ENCODE results near the gene TIMM13. TPM values are rescaled to one million over a fixed set of nuclear protein-coding genes. Genes with fewer than 3 reads are reported as not detected.
"Not testable (repeated sequence)": the region's sequence is repeated elsewhere in the genome, so short reads cannot be mapped to it uniquely, and the experiment has no call there.

TIMM13 gene
- total and polyA plus RNA-seq, 9 of the 15 experiments (the other 6 are each of a cell fraction or from before 2014, with no cell fraction given) = 17.6 to 215 (median 71.8) TPM

- in situ Hi-C loops (cut with MboI); H3K9me1 ChIP-seq (ENCODE audit: control insufficient read depth, insufficient read depth, low read length); H3K9ac ChIP-seq (ENCODE audit: insufficient read depth in 1 of 2, low read depth in 2 of 2, low read length in 2 of 2); H3K4me3 ChIP-seq; H3K27ac ChIP-seq (ENCODE audit: extremely low read depth, low read depth, low read length); DNase-seq (ENCODE audit: extremely low read depth in 1 of 4, low spot score in 3 of 4); H3K9me3 ChIP-seq (replicated peaks; ENCODE audit: control insufficient read depth, insufficient read depth, low read depth, low read length); H3K4me2 ChIP-seq (ENCODE audit: insufficient read depth, low read length); FAIRE-seq; H3K36me3 ChIP-seq (ENCODE audit: control insufficient read depth, insufficient read depth, low read length); H3K79me2 ChIP-seq (ENCODE audit: control insufficient read depth, insufficient read depth, low read length); H3K27me3 ChIP-seq (ENCODE audit: control insufficient read depth in 2 of 2, insufficient read depth in 2 of 2, low read length in 2 of 2); H4K20me1 ChIP-seq (replicated peaks; ENCODE audit: control insufficient read depth, insufficient read depth, low read length); ATAC-seq; BruUV-seq (replicated peaks); H2AFZ ChIP-seq (ENCODE audit: low read depth, low read length); CTCF ChIA-PET (ENCODE audit: low intra/inter-chr PET ratio); intact Hi-C loops (cut with micrococcal nuclease): not testable (repeated sequence)
- WGBS (ENCODE audit: insufficient coverage, low coverage, missing lambda C conversion rate) = 48% methylated on average over 5 of the region's 5 CpGs
- POLR2A ChIA-PET = interaction anchor here (1.6 to 1.7 kb wide), 2 partner anchors 9 to 13 kb away, joined by 4 to 7 read pairs; partner anchors contain the start of gene GADD45B
- peaks cover 0 to 20% of the 10 kb centered on the region in 2 experiments; a peak in 2 of 5 replicates for H3K4me1 ChIP-seq (replicated peaks in 1 of 2; ENCODE audit: control insufficient read depth in 2 of 2, insufficient read depth in 2 of 2, low read length in 2 of 2)
- TF ChIP-seq, protein P1, sequence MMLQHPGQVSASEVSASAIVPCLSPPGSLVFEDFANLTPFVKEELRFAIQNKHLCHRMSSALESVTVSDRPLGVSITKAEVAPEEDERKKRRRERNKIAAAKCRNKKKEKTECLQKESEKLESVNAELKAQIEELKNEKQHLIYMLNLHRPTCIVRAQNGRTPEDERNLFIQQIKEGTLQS (IDR thresholded peaks at IDR 0.05) = peak; percentile 31; the same call in 1 of the 2 replicates
- TF ChIP-seq, protein P1 (CRISPR knock-in tag; conservative IDR thresholded peaks at IDR 0.05) = not testable (repeated sequence)
Observed at GRCh38 chr19:2463694-2464093, 36.3 kb upstream of the TIMM13 start.

DNA sequence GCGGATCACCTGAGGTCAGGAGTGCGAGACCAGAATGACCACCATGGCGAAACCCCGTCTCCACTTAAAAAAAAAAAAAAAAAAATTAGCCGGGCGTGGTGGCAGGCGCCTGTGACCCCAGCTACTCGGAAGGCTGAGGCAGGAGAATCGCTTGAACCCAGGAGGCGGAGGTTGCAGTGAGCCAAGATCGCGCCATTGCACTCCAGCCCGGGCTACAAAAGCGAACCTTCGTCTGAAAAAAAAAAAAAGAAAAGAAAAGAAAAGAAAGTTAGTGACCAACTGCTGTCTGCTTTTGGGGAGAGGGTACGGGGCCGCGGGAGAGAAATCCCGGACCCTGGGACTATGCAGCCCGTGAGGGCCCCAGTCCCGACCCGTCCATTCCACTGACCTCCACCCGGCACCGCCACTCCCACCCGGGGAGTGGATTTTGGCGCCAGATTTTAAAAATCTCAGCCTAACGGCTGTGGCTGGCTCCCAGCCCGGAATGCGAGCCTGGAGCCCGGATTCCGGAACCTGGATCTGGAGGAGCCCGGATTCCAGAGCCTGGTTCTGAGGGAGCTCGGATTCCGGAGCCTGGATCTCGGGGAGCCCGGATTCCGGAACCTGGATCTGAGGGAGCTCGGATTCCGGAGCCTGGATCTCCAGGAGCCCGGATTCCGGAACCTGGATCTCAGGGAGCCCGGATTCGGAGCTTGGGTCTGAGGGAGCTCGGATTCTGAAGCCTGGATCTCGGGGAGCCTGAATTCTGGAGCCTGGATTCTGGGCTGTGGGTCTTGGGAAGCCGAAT is 35.4 kb upstream of the TIMM13 start:
- in situ Hi-C loops (cut with MboI) = no loop called here
- peak; percentile 41; the same call in 1 of the 2 replicates for TF ChIP-seq NFIC (IDR thresholded peaks at IDR 0.05)
- no peak for TF ChIP-seq RNF2 (IDR thresholded peaks at IDR 0.05)
- 0 out of 2 replicates have a peak, but pooled peaks have one; percentile 21 for TF ChIP-seq ADNP (tag; IDR thresholded peaks at IDR 0.05)
- TF ChIP-seq KDM1A (IDR thresholded peaks at IDR 0.05) = peak; percentile 51 to 68; a peak in 3 of 4 replicates
- TF ChIP-seq, protein P2, sequence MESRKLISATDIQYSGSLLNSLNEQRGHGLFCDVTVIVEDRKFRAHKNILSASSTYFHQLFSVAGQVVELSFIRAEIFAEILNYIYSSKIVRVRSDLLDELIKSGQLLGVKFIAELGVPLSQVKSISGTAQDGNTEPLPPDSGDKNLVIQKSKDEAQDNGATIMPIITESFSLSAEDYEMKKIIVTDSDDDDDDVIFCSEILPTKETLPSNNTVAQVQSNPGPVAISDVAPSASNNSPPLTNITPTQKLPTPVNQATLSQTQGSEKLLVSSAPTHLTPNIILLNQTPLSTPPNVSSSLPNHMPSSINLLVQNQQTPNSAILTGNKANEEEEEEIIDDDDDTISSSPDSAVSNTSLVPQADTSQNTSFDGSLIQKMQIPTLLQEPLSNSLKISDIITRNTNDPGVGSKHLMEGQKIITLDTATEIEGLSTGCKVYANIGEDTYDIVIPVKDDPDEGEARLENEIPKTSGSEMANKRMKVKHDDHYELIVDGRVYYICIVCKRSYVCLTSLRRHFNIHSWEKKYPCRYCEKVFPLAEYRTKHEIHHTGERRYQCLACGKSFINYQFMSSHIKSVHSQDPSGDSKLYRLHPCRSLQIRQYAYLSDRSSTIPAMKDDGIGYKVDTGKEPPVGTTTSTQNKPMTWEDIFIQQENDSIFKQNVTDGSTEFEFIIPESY (CRISPR knock-in tag; IDR thresholded peaks at IDR 0.05) = peak; percentile 39; the same call in 1 of the 2 replicates
- TF ChIP-seq TEAD2 (tag; IDR thresholded peaks at IDR 0.05) = 0 out of 2 replicates have a peak, but pooled peaks have one; percentile 34
- no peak for TF ChIP-seq MYBL2 (IDR thresholded peaks at IDR 0.05; ENCODE audit: low read depth)
- no peak for TF ChIP-seq MYBL2 (CRISPR knock-in tag; IDR thresholded peaks at IDR 0.05; ENCODE audit: borderline replicate concordance)
- no peak for TF ChIP-seq SMARCE1 (IDR thresholded peaks at IDR 0.05)
- TF ChIP-seq SAP30 (IDR thresholded peaks at IDR 0.05; ENCODE audit: borderline replicate concordance, insufficient read depth, low read depth, low read length, poor library complexity, severe bottlenecking) = no peak
- intact Hi-C loops (cut with micrococcal nuclease) = no loop called here
- no peak for ATAC-seq
- no peak overlapping the region for H3K4me2 ChIP-seq (ENCODE audit: insufficient read depth, low read length)
- FAIRE-seq = no peak
- no peak overlapping the region for H3K4me3 ChIP-seq
- H3K9ac ChIP-seq (ENCODE audit: insufficient read depth in 1 of 2, low read depth in 2 of 2, low read length in 2 of 2) = no peak overlapping the region
- H3K27me3 ChIP-seq (ENCODE audit: control insufficient read depth in 2 of 2, insufficient read depth in 2 of 2, low read length in 2 of 2) = no peaks in the 10 kb centered on the region
- H4K20me1 ChIP-seq (replicated peaks; ENCODE audit: control insufficient read depth, insufficient read depth, low read length) = no peaks in the 10 kb centered on the region
- ChIA-PET POLR2A (interaction anchor here (0.7 to 3.4 kb wide), 3 partner anchors 9 to 356 kb away, joined by 3 to 15 read pairs (median 4); partner anchors contain the start of gene GADD45B), CTCF (ENCODE audit: low intra/inter-chr PET ratio) (no interaction called here)
- H2AFZ ChIP-seq (ENCODE audit: low read depth, low read length) = no peak overlapping the region
- no peaks in the 10 kb centered on the region for H3K36me3 ChIP-seq (ENCODE audit: control insufficient read depth, insufficient read depth, low read length)
- H3K4me1 ChIP-seq (replicated peaks in 1 of 2; ENCODE audit: control insufficient read depth in 2 of 2, insufficient read depth in 2 of 2, low read length in 2 of 2) = peaks cover 0 to 20% of the 10 kb centered on the region in 2 experiments; a peak in 2 of 5 replicates
- DNase-seq (ENCODE audit: extremely low read depth in 1 of 4, low spot score in 3 of 4) = no peak
- 63% methylated on average over 20 of the region's 46 CpGs for WGBS (ENCODE audit: insufficient coverage, low coverage, missing lambda C conversion rate)
- H3K27ac ChIP-seq (ENCODE audit: extremely low read depth, low read depth, low read length) = no peak overlapping the region
- no peaks in the 10 kb centered on the region for H3K9me1 ChIP-seq (ENCODE audit: control insufficient read depth, insufficient read depth, low read length)
- H3K9me3 ChIP-seq (replicated peaks; ENCODE audit: control insufficient read depth, insufficient read depth, low read depth, low read length) = no peaks in the 10 kb centered on the region
- BruUV-seq (replicated peaks) = no TSS peak
- H3K79me2 ChIP-seq (ENCODE audit: control insufficient read depth, insufficient read depth, low read length) = no peaks in the 10 kb centered on the region

Data from K562 (cell line).